ENCODE results near the gene PLAC8.
"Not testable (repeated sequence)": the region's sequence is repeated elsewhere in the genome, so short reads cannot be mapped to it uniquely, and the experiment has no call there.

PLAC8 gene

DNA sequence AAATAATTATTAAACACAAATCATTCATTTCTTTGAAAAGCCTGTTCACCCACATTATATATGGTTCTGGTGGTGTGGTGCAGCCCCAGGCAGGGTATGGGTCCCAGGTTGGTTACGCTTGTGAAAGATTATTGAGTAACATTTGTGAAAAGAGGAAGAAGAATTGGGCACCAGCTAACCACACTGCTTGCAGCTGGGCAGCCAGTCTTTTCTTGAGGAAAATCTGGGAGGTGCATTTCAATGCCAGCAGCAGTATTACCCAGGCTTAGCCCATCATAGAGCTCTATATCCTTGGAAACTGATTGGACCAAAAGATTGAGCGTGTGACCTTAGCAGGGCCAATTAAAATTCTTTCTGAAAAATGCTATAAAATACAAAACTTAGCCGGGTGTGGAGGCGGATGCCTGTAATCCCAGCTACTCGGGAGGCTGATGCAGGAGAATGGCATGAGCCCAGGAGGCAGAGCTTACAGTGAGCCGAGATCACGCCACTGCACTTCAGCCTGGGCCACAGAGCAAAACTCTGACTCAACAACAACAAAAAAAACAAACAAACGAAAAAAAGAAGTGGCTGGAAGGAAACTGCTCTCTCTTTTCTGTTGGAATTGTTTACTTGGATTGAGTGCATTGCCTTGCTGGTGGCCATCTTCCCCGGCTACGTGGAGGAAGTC lies 9.7 kb upstream of the PLAC8 start:
- Mint-ChIP-seq H3K9me3 (peaks cover 3% of the 10 kb centered on the region), H3K4me3 (no peak overlapping the region), H3K36me3 (ENCODE audit: low read depth) (no peaks in the 10 kb centered on the region)

DNA sequence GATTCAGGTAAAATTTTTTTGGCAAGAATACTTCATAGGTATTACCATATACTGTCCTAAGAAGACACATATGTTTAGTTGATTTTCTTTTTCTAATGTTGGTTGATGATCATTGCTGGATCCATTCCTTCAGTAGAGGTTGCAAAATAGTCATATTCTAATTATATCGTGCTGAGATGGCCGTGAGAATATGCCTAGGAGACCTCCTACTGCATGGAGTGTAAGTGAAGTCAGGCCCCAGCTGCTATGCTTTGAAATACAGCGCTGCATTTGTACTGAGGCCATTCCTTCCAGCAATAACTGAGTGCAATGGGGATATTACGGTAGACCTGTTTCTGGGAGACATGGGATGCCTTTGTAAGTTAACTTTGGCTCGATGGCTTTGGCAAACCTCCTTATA lies 6.7 kb upstream of the PLAC8 start:
- Mint-ChIP-seq H3K4me1 (ENCODE audit: low read depth) (peaks cover 18% of the 10 kb centered on the region), H3K4me3 (no peak overlapping the region), H3K27ac (no peak overlapping the region), H3K36me3 (ENCODE audit: low read depth) (no peaks in the 10 kb centered on the region), H3K27me3 (ENCODE audit: low read depth) (peaks cover 14% of the 10 kb centered on the region), H3K9me3 (peaks cover 3% of the 10 kb centered on the region)

More for the DNA sequence above, 9.7 kb upstream of the PLAC8 start:
- peak overlapping the region; percentile 55 for H3K27ac Mint-ChIP-seq
- H3K4me1 Mint-ChIP-seq (ENCODE audit: low read depth) = peaks cover 20% of the 10 kb centered on the region
- H3K27me3 Mint-ChIP-seq (ENCODE audit: low read depth) = peaks cover 14% of the 10 kb centered on the region

DNA sequence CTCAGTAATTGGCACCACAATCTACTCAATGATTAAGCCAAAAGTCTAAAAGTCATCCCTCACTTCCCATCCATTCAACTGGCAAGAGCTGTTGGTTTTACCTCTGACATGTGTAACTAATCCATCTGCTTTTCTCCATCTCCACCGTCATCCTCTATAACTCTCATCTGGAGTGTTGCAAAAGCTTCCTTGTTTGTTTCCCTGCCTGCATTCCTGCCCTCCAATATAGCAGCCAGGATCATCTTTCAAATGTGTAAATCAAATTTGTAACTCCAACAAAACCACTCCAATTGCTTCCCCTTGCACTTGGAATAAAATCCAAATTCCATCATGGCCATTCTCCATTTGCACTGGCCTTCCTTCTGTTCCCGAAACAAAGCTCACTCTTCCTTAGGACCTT lies 4.3 kb upstream of the PLAC8 start:
- Mint-ChIP-seq H3K27ac (peak overlapping the region; percentile 21), H3K9me3 (peaks cover 3% of the 10 kb centered on the region), H3K4me3 (no peak overlapping the region), H3K4me1 (ENCODE audit: low read depth) (peaks cover 22% of the 10 kb centered on the region), H3K36me3 (ENCODE audit: low read depth) (peaks cover 4% of the 10 kb centered on the region), H3K27me3 (ENCODE audit: low read depth) (peaks cover 14% of the 10 kb centered on the region)

DNA sequence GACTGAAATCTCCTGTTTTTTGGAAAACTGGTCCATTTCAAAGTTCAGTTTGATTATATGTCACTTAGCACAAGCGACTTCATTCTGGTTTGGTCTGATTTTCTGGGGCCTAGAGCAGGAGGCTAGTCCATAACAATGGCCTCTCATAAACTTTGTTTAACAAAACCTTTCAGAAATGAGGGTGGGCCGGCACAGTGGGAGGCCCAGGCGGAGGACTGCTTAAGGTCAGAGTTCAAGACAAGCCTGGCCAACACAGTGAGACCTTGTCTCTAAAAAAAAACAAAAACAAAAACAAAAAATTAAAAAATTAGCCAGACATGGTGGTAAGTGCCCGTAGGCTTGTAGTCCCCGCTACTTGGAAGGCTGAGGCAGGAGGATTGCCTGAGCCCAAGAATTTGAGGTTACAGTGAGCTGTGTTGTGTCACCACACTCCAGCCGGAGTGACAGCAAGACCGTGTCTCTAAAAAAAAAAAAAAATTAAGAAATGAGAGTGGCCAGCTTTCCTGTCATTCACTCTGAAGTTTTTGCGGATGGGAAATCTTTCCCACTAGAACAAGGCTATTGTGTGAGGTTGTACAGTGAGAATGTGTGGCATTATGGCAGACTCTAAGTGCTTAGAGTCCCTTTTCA lies 1.2 kb upstream of the PLAC8 start:
- Mint-ChIP-seq H3K27me3 (ENCODE audit: low read depth) (peaks cover 6% of the 10 kb centered on the region), H3K4me1 (ENCODE audit: low read depth) (peaks cover 35% of the 10 kb centered on the region), H3K27ac (peak overlapping the region; percentile 23), H3K9me3 (no peaks in the 10 kb centered on the region), H3K4me3 (peak overlapping the region; percentile 92), H3K36me3 (ENCODE audit: low read depth) (peaks cover 20% of the 10 kb centered on the region)

DNA sequence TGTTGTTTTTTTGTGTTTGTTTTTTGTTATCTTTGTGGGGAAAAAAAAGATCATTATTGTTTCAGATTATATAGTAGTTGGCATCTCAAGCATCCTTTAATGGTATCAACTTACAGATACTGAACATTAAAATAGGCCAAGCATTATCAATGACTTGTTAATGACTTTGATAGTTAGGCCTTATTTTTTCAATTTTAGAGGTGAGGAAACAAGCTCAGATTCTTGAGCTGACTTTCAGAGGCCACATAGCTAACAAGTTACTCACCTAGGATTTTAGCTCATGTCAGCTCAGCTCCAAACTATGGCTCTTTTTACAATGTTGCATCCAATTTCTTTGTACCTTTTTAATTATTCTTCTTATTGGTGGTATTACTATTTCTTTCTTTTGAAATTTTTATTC lies 471 bp upstream of the PLAC8 start:
- peaks cover 27% of the 10 kb centered on the region for H3K36me3 Mint-ChIP-seq (ENCODE audit: low read depth)
- no peaks in the 10 kb centered on the region for H3K9me3 Mint-ChIP-seq
- H3K4me1 Mint-ChIP-seq (ENCODE audit: low read depth) = peaks cover 41% of the 10 kb centered on the region
- H3K27ac Mint-ChIP-seq = peak overlapping the region; percentile 89
- peaks cover 4% of the 10 kb centered on the region for H3K27me3 Mint-ChIP-seq (ENCODE audit: low read depth)
- H3K4me3 Mint-ChIP-seq = peak overlapping the region; percentile 92

DNA sequence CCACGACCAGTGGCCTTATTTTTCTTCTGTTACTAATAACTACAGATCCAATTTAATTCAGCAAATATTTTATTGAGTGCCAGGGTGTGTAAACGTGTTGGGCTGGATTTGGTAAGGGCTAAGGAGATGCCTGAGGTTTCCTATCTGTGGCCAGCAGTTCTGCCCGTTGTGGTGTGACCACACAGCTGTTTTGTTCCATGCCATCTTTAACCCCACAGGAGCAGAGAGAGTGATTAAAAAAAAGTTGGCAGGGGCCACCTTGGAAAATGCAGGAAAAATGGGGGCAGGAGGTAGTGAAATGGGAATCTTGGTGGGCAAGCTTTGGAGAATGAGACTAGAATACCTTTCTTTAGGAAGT lies 1.1 kb downstream of the PLAC8 start:
- H3K27ac Mint-ChIP-seq = peak overlapping the region; percentile 96
- H3K4me3 Mint-ChIP-seq = peak overlapping the region; percentile 95
- H3K27me3 Mint-ChIP-seq (ENCODE audit: low read depth) = no peaks in the 10 kb centered on the region
- no peaks in the 10 kb centered on the region for H3K9me3 Mint-ChIP-seq
- H3K4me1 Mint-ChIP-seq (ENCODE audit: low read depth) = peaks cover 42% of the 10 kb centered on the region
- peaks cover 35% of the 10 kb centered on the region for H3K36me3 Mint-ChIP-seq (ENCODE audit: low read depth)

DNA sequence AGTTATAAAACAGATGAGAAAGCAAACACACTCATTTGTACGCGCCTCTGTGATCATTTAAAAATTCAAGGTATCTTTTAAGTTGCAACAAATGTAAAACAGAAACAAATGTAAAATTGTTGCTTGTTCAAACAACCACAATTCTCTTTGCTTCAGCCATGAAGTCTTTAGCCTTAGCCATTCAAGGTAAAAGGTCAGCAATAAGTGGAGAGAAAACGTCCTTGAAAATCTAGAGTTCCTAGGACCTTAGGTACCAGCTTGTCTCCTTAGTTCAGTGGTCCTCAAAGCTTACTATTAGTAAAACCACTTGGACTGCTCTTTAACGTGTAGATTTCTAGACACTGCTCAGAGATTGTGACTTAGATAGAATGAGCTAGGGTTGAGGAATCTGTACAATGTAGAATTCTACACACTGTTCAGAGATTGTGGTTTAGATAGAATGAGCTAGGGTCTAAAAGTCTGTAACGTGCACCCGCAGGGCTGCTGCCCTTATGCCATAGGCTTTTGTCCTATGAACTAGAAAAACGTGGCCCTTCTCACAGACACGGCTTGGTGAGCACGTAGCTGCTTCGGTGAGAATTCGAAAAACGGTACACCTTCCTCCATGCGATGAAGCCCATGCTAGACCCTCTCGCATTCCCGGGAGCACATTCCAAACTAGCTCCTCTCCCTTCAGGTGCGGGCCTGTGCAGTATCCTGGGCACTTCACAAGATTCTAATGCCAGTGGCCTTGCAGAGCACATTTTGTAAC lies 1.7 kb downstream of the PLAC8 start:
- Mint-ChIP-seq H3K4me1 (ENCODE audit: low read depth) (peaks cover 46% of the 10 kb centered on the region), H3K4me3 (peak overlapping the region; percentile 95), H3K27me3 (ENCODE audit: low read depth) (no peaks in the 10 kb centered on the region), H3K27ac (peak overlapping the region; percentile 96), H3K9me3 (no peaks in the 10 kb centered on the region), H3K36me3 (ENCODE audit: low read depth) (peaks cover 38% of the 10 kb centered on the region)

DNA sequence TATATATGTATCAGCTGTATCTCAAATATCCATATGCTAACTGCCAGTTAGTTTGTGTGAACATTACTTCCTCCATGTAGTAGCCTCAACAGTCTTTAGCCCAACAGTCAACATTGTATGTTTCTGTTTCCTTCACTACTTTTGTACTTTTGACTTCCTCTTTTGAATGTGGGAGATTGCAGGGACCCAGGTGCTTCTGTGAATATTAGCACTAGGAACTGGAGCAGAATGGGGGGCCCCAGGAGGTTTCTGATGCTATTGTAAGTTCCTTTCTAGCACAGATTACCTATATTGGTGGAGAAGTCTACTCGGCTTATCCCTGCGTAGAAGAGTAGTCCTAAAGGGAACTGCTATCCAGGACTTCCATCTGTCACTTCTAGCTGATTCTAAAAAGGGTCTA lies 2.3 kb downstream of the PLAC8 start:
- H3K9me3 Mint-ChIP-seq = no peaks in the 10 kb centered on the region
- peak overlapping the region; percentile 96 for H3K27ac Mint-ChIP-seq
- H3K4me3 Mint-ChIP-seq = peak overlapping the region; percentile 95
- no peaks in the 10 kb centered on the region for H3K27me3 Mint-ChIP-seq (ENCODE audit: low read depth)
- peaks cover 38% of the 10 kb centered on the region for H3K36me3 Mint-ChIP-seq (ENCODE audit: low read depth)
- H3K4me1 Mint-ChIP-seq (ENCODE audit: low read depth) = peaks cover 46% of the 10 kb centered on the region

DNA sequence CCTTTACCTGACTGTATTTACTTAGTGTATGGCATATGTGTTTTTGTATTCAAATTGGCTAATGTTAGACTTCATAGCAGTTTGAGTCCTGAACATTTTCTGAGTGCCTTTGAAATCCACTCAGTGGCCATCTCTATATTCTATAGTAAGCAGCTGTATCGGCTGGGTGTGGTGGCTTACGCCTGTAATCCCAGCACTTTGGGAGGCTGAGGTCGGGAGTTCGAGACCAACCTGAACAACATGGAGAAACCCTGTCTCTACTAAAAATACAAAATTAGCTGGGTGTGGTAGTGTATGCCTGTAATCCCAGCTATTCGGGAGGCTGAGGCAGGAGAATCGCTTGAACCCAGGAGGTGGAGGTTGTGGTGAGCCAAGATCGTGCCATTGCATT lies 2.8 kb downstream of the PLAC8 start:
- not testable (repeated sequence) for H3K9me3 Mint-ChIP-seq; H3K27me3 Mint-ChIP-seq (ENCODE audit: low read depth)
- Mint-ChIP-seq H3K4me3 (peak overlapping the region; percentile 91), H3K36me3 (ENCODE audit: low read depth) (peaks cover 38% of the 10 kb centered on the region), H3K4me1 (ENCODE audit: low read depth) (peaks cover 46% of the 10 kb centered on the region), H3K27ac (peak overlapping the region; percentile 93)

DNA sequence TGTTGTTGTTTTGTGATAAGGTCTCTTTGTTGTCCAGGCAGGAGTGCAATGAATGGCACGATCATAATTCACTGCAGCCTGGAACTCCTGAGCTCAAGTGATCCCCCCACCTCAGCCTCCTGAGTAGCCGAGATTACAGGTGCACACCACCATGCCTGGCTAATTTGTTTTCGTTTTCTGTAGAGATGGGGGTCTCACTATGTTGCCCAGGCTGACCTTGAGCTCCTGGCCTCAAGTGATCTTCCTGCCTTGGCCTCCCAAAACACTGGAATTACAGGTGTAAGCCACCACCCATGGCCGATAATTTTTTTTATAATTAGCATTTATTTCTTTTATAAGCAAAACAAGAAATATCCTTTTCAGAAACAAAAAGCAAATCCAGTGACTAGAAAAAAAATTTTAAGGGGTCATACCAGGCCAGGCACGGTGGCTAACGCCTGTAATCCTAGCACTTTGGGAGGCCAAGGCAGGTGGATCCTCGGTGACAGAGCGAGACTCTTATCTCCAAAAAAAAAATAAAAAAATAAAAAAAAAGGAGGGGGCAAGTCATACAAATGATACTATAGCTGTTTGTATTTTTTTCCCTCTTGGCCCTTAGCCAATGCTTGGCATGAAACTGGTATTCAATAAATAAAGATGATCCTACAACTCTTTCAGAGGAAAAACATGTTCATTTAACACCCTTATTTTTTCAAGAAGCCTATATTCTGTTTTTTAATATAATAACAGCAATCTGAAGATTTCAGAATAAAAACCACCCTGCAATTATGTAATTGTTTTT lies 3.4 kb downstream of the PLAC8 start:
- no peaks in the 10 kb centered on the region for H3K27me3 Mint-ChIP-seq (ENCODE audit: low read depth)
- H3K4me1 Mint-ChIP-seq (ENCODE audit: low read depth) = peaks cover 46% of the 10 kb centered on the region
- H3K36me3 Mint-ChIP-seq (ENCODE audit: low read depth) = peaks cover 38% of the 10 kb centered on the region
- H3K4me3 Mint-ChIP-seq = peak overlapping the region; percentile 91
- peak overlapping the region; percentile 95 for H3K27ac Mint-ChIP-seq
- no peaks in the 10 kb centered on the region for H3K9me3 Mint-ChIP-seq

DNA sequence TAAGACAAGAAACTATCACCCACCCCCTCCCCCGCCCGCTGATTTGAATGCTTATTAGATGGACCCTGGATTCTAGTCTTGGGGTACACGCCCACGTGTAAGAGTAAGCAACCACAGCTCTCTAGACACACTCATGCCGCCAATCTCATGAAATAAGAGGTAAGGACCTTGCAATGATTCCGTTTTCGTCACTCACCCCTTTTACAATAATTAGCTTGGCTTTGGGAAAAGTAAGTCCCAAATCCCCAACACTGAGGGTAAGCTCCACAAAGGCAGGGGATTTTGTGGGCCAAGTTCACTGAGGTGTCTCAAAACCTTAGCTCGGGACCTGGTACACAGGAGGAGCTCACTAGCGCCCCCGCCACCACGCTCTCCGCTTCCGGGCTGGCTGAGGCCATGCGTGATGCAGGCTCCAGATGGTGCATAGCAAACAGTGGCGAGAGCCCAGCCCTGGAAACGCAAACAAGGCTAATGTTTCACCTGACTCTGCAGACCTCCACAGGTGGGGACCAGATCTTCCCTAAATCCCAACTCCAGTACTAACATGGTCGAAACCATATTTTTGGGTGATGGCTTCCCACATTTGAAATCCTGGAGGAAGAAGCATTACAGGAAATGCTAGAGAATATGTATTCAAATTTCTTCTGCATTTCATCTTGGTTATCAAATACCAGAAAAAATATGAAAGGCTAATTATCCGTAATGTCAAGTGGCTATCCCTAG lies 4.1 kb downstream of the PLAC8 start:
- H3K36me3 Mint-ChIP-seq (ENCODE audit: low read depth) = peaks cover 41% of the 10 kb centered on the region
- H3K9me3 Mint-ChIP-seq = no peaks in the 10 kb centered on the region
- peak overlapping the region; percentile 91 for H3K4me3 Mint-ChIP-seq
- peaks cover 45% of the 10 kb centered on the region for H3K4me1 Mint-ChIP-seq (ENCODE audit: low read depth)
- no peaks in the 10 kb centered on the region for H3K27me3 Mint-ChIP-seq (ENCODE audit: low read depth)
- H3K27ac Mint-ChIP-seq = peak overlapping the region; percentile 95

DNA sequence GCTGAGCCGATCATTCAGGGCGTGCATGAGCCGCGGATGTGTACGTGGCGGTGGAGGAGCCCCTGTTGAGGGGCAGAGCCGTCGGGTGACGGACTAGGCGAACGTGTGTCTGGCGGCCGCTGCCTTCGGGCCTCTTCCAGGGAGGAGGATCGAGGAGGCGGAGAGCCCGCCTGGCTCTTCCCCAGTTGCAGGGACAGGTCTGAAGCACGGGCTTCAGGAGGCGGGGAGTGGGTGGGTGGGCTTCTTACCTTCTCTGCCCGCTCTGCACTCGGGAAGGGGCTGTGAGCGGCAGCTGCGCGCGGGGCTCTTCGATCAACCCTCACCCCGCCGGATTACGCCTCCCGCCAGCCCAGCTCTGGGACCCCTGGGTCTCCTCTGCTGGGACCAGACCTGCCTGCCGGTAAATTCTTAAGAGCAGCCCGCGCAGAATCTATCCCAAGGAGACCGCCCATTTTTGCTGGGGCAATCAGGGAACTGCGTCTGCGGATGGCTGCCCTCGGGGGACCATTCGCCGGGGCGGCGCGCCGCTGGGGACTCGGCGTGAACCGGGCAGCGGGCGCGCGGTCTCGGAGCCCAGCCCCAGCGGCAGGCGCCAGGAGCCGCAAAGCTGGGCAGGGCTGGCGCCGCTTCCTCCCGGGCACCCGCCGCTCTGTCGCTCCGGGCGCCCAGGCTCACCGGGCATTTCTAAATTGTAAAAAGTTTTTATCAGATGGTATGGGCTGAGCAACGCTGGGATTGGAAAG lies 4.9 kb downstream of the PLAC8 start:
- peak overlapping the region; percentile 91 for H3K4me3 Mint-ChIP-seq
- H3K9me3 Mint-ChIP-seq = no peaks in the 10 kb centered on the region
- no peaks in the 10 kb centered on the region for H3K27me3 Mint-ChIP-seq (ENCODE audit: low read depth)
- peaks cover 44% of the 10 kb centered on the region for H3K4me1 Mint-ChIP-seq (ENCODE audit: low read depth)
- peaks cover 48% of the 10 kb centered on the region for H3K36me3 Mint-ChIP-seq (ENCODE audit: low read depth)
- H3K27ac Mint-ChIP-seq = peak overlapping the region; percentile 95

DNA sequence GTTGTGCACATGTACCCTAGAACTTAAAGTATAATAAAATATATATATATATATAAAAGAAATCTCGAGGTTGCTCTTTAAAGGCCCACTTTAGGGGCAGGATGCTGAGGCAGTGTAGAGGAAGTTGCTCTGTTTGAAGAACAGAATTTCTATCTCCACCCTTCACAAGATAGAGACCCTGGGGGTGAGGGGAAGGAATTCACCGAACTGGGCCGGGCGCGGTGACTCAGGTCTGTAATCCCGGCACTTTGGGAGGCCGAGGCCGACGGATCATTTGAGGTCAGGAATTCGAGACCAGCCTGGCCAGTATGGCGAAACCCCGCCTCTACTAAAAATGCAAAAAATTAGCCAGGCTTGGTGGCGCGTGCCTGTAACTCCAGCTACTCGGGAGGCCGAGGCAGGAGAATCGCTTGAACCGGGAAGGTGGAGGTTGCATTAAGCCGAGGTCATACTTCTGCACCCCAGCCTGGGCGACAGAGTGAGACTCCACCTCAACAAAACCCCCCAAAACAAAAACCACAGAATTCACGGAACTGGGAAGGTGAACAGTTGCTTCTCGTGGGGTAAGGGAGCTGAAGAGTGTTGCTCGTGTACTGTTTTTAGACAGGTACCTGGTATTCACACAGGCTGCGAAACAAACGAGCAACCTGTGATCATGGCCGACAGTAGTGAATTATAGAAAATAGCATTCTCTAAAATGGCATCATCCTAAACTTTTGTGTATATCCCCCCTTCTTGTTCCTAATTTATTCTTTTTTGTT lies 6.2 kb downstream of the PLAC8 start:
- Mint-ChIP-seq H3K27me3 (ENCODE audit: low read depth) (no peaks in the 10 kb centered on the region), H3K9me3 (no peaks in the 10 kb centered on the region), H3K4me1 (ENCODE audit: low read depth) (peaks cover 41% of the 10 kb centered on the region), H3K36me3 (ENCODE audit: low read depth) (peaks cover 49% of the 10 kb centered on the region), H3K4me3 (peak overlapping the region; percentile 91), H3K27ac (peak overlapping the region; percentile 87)
